Gastroesophageal sphincter (tissue), 4 donors: ENCODE results near the gene SLC6A9. TPM values are rescaled to one million over a fixed set of nuclear protein-coding genes. Genes with fewer than 3 reads are reported as not detected.

ENCODE experiments used
- ATAC-seq: fragments of 150-250 bp; one replicate; pipeline ENCODE4 v1.9.1; 2016; ENCODE audit warnings: mild to moderate bottlenecking, moderate library complexity
- H3K27ac ChIP-seq, 4 donors: fragments of 200-600 bp; sonication (generic) in 3 of 4; 1 replicate in 3 of 4; 2 replicates in 1 of 4; pipeline ENCODE4 v1.5.1; 2016 to 2019
- H3K27me3 ChIP-seq: fragments of 200-600 bp; sonication (generic); one replicate; pipeline ENCODE4 v1.5.1; 2019
- H3K36me3 ChIP-seq, 2 donors: fragments of 200-600 bp; sonication (generic); one replicate each; pipeline ENCODE4 v1.5.1; 2019; ENCODE audit warnings: control low read depth in 1 of 2
- H3K4me1 ChIP-seq, 3 donors: fragments of 200-600 bp; sonication (generic); 1 replicate in 2 of 3; 2 replicates in 1 of 3; pipeline ENCODE4 v1.5.1; 2016 to 2019; ENCODE audit warnings: control low read depth in 2 of 3
- H3K4me3 ChIP-seq, 2 donors: fragments of 200-600 bp; sonication (generic); one replicate each; pipeline ENCODE4 v1.5.1; 2019; ENCODE audit warnings: mild to moderate bottlenecking in 1 of 2, moderate library complexity in 1 of 2
- H3K9me3 ChIP-seq, 3 donors: fragments of 200-600 bp; sonication (generic); one replicate each; pipeline ENCODE4 v1.5.1; 2017 to 2019; ENCODE audit warnings: control low read depth in 2 of 3
- EP300 ChIP-seq: sonication (generic); formaldehyde crosslinking; IDR thresholded peaks from one replicate; pipeline ENCODE4 v1.6.1; 2017; ENCODE audit warnings: antibody characterized with exemption, mild to moderate bottlenecking
- POLR2A ChIP-seq, 2 donors: fragments of 450-650 bp; IDR thresholded peaks; one replicate each; pipeline ENCODE4 v1.6.1; 2017; ENCODE audit warnings: antibody characterized with exemption in 2 of 2, mild to moderate bottlenecking in 2 of 2, moderate library complexity in 1 of 2
- POLR2AphosphoS5 ChIP-seq: sonication (generic); formaldehyde crosslinking; IDR thresholded peaks from one replicate; pipeline ENCODE4 v1.6.1; 2017; ENCODE audit warnings: antibody characterized with exemption
- WGBS, 2 donors: methylation state at CpG; one replicate each; pipeline ENCODE4 v1.1.5; 2018; ENCODE audit warnings: low coverage in 1 of 2; 5-methylcytosine and 5-hydroxymethylcytosine counted together
- total RNA-seq, 4 donors: library from RNA; depleted of rRNA; stranded (reverse); fragments of >200 nt; gene quantifications; one replicate each; pipeline ENCODE4 v1.1.0, GENCODE V29; 2016
- TF ChIP-seq, protein P1 (sequence below), 4 experiments: fragments of 200-600 bp in 2 of 4; fragments of 450-650 bp in 2 of 4; sonication (generic) in 1 of 4; IDR thresholded peaks; one replicate each; pipeline ENCODE4 v1.5.1; 2017 to 2019; ENCODE audit warnings: antibody characterized with exemption in 4 of 4, mild to moderate bottlenecking in 2 of 4, moderate library complexity in 2 of 4

SLC6A9 gene
- total RNA-seq, 4 donors from 2014 or later = 1.8 to 14.2 (median 7.5) TPM

DNA sequence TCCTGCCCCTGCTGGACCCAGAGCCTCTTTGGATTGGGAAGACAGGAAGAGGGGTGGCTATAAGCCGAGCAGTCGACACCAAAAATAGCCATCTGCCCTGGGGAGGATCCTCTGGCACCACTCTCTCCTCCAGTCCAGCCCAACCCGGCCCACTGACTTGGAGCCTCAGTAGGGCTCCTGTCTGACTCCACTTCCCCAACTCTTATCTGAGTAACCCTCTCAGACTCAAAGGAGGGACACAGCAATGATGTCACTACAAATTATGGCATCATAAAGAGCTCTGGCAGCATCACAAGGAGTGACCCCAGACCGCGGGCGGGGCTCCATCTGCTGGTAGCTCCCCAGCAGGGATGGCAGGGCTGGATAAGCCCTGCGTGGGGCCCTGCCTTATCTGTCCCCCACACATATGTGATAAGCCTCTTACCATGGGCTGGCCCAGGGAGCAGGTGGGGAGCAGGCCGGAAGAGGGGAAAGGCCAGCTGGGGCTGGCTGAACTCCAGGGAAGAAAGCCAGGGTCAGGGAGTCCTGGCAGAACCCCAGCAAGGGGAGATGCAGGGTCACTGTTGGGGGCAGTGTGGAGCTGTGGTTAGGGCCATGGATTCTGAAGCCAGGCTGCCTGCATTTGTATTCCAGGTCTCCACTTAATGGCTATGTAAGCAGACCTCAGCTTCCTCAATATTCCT, 4.6 kb upstream of the SLC6A9 start:
- H3K36me3 ChIP-seq = no peaks in the 10 kb centered on the region
- peak overlapping the region; percentile 16 to 92 (median 83) for H3K27ac ChIP-seq
- H3K4me1 ChIP-seq = peaks cover 4 to 63% (median 25%) of the 10 kb centered on the region in 3 donors

DNA sequence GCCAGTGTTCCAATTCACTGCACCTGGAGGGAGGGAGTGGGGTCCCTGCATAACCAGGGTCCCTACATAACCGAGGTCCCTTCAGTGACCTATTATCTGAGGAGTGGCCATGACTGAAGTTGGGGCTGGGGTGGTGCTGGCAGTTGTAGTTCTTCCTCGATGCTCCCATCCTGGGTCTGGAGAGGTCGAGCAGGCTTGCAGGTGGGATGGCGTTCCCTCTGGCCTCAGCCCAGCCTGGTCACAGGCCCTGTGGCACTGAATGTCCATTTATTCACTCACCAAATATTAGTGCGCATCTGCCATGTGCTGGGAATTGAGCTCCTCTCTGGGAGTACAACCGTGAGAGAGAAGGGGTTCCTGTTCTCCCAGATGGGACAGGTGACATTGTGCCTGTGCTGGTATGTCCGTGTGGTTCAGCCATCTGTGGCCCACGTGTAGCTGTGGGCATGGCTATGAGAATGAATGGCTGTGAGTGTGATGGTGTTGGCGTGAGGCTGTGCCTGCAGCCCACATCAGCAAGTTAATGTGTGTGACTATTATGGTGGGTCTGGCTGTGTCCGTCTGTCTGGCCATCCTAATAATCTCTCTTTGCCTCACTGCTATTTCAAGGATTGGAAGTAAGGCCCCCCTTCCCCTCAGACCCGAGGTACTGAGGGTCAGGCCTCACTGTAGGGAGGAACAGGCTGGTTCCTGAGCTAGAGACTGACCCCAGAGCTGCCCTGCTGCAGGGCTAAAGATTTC, 3.9 kb upstream of the SLC6A9 start:
- H3K4me1 ChIP-seq = peaks cover 4 to 67% (median 25%) of the 10 kb centered on the region in 3 donors
- no peaks in the 10 kb centered on the region for H3K27me3 ChIP-seq
- H3K9me3 ChIP-seq = no peaks in the 10 kb centered on the region
- no peak for ATAC-seq
- H3K4me3 ChIP-seq = no peak overlapping the region
- TF ChIP-seq, protein P1, sequence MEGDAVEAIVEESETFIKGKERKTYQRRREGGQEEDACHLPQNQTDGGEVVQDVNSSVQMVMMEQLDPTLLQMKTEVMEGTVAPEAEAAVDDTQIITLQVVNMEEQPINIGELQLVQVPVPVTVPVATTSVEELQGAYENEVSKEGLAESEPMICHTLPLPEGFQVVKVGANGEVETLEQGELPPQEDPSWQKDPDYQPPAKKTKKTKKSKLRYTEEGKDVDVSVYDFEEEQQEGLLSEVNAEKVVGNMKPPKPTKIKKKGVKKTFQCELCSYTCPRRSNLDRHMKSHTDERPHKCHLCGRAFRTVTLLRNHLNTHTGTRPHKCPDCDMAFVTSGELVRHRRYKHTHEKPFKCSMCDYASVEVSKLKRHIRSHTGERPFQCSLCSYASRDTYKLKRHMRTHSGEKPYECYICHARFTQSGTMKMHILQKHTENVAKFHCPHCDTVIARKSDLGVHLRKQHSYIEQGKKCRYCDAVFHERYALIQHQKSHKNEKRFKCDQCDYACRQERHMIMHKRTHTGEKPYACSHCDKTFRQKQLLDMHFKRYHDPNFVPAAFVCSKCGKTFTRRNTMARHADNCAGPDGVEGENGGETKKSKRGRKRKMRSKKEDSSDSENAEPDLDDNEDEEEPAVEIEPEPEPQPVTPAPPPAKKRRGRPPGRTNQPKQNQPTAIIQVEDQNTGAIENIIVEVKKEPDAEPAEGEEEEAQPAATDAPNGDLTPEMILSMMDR (IDR thresholded peaks at IDR 0.05) = no peak
- no peak for TF ChIP-seq POLR2A (IDR thresholded peaks at IDR 0.05)
- no peak for TF ChIP-seq EP300
- no peak for TF ChIP-seq POLR2AphosphoS5
- peak overlapping the region in 3 of 4 donors; percentile 76 to 92 (median 90) for H3K27ac ChIP-seq
- no peaks in the 10 kb centered on the region for H3K36me3 ChIP-seq
- WGBS, 2 donors = 24% methylated on average over 3 of the region's 11 CpGs; no CpG with 5 or more reads in 1 of the 2 donors

More for the DNA sequence above, 4.6 kb upstream of the SLC6A9 start:
- Histone ChIP-seq H3K27me3 (no peaks in the 10 kb centered on the region), H3K9me3 (no peaks in the 10 kb centered on the region), H3K4me3 (no peak overlapping the region)
- WGBS, 2 donors = no CpG with 5 or more reads among the region's 8 CpGs
- TF ChIP-seq POLR2A (IDR thresholded peaks at IDR 0.05) (no peak), EP300 (no peak), POLR2AphosphoS5 (no peak)
- TF ChIP-seq, protein P1 (IDR thresholded peaks at IDR 0.05) = no peak
- peak; percentile 32 for ATAC-seq

DNA sequence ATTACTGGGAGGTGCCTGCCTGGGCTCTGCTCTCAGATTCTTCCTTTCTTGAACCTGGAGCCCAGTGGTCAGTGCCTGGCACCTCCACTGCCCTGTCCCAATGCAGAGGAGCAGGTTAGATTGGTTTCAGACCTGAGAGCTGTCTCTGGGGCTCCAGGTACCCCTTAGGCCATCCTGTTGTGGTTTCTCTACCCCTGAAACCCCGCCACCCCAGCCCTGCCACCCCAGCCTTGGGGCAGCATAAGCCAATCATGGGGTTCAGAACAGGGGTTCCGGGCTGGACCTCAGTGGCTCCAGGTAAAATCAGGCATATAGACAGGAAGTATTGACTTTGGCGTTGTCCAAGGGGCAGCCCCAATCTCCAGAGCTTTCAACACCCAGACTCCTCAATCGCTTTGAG, 3.2 kb upstream of the SLC6A9 start:
- peaks cover 4 to 70% (median 26%) of the 10 kb centered on the region in 3 donors for H3K4me1 ChIP-seq

DNA sequence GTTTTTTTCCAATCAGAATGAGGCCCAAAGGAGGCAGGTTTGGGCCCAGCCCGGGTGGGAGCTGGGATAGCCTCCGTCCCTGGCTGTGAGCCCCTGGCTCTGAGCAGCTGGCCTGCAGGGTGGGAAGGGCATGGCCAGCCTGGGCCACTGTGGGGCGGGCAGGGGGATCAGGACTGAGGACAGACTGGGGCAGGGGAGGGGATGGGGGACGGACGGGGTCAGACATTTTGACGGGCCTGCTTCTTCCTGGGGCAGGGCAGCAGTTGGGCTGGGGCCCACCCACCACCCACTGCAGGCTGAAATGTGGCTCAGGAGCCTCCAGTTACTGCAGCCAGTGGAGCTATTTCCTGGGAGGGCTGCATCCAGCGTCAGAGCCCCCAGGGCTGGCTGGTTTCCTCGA, 2.5 kb upstream of the SLC6A9 start:
- no peaks in the 10 kb centered on the region for H3K9me3 ChIP-seq
- TF ChIP-seq POLR2A (IDR thresholded peaks at IDR 0.05) (no peak), POLR2AphosphoS5 (no peak), EP300 (no peak)
- TF ChIP-seq, protein P1 (IDR thresholded peaks at IDR 0.05) = no peak
- H3K36me3 ChIP-seq = no peaks in the 10 kb centered on the region
- ATAC-seq = no peak
- H3K27me3 ChIP-seq = no peaks in the 10 kb centered on the region
- no peak overlapping the region for H3K4me3 ChIP-seq
- H3K4me1 ChIP-seq = peaks cover 4 to 77% (median 33%) of the 10 kb centered on the region in 3 donors
- H3K27ac ChIP-seq = peak overlapping the region in 3 of 4 donors; percentile 8 to 92 (median 90)
- 0% methylated on average over 1 of the region's 8 CpGs; no CpG with 5 or more reads in 1 of the 2 donors for WGBS, 2 donors

More for the DNA sequence above, 3.2 kb upstream of the SLC6A9 start:
- WGBS, 2 donors = 60% methylated on average over 1 of the region's 4 CpGs; no CpG with 5 or more reads in 1 of the 2 donors
- ATAC-seq = no peak
- H3K27me3 ChIP-seq = no peaks in the 10 kb centered on the region
- no peaks in the 10 kb centered on the region for H3K9me3 ChIP-seq
- no peaks in the 10 kb centered on the region for H3K36me3 ChIP-seq
- no peak overlapping the region for H3K4me3 ChIP-seq
- H3K27ac ChIP-seq = peak overlapping the region in 3 of 4 donors; percentile 8 to 92 (median 90)
- TF ChIP-seq POLR2AphosphoS5 = no peak
- TF ChIP-seq, protein P1 (IDR thresholded peaks at IDR 0.05) = no peak
- TF ChIP-seq POLR2A (IDR thresholded peaks at IDR 0.05) = no peak
- no peak for TF ChIP-seq EP300
